Left ventricle myocardium superior (tissue), 1 donor: ENCODE results near the gene CRADD. TPM values are rescaled to one million over a fixed set of nuclear protein-coding genes. Genes with fewer than 3 reads are reported as not detected.

Experiments used
- ATAC-seq: fragments of 200-7000 bp; cut with Tn5 transposase; one replicate; pipeline ENCODE4 v1.9.1; 2020; ENCODE audit warnings: mild to moderate bottlenecking, moderate library complexity
- DNase-seq: peaks from one replicate; pipeline ENCODE4 v3.0.0-alpha.2; 2020
- intact Hi-C: fragments of 100-400 bp; cut with micrococcal nuclease; formaldehyde crosslinking; loops from one replicate; pipeline ENCODE4 v1.11.0; 2022
- total RNA-seq: library from RNA; stranded (reverse); fragmentation: NEBNext Ultra II Directional; extraction: Animal tissue kit (Norgen Biotek cat#: 25700); gene quantifications from one replicate; pipeline ENCODE4 v1.2.1, GENCODE V29; 2021
- donor health status: DM: no; HTN: yes; CAD: no; lungs with severe emphysema.

CRADD gene
- total RNA-seq, 1 donor from 2014 or later = 30.4 TPM

DNA sequence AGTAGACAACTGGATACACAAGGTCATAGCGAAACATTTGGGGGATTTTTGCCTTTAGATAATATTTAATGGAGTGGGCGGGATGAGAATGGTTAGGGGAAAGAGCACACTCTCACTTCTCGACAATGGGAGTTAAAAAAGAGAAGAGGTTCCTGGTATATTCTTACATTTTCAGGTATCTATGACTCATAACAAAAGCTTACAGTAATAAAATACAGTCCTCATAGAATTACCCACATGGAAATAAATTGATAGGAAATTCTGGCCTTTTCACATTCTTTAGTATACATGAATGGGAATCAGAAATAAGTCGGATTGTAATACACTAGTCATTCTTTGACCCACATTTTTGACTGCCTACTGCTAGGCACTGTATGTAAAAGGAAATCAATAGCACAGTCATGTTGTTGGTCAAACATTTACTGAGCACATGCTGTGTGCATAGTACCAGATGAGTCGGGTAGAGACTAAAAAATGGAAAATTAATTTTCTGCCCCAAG is 8.2 kb upstream of the CRADD start:
- DNase-seq = no peak
- intact Hi-C loops = no loop called here
- ATAC-seq = no peak

DNA sequence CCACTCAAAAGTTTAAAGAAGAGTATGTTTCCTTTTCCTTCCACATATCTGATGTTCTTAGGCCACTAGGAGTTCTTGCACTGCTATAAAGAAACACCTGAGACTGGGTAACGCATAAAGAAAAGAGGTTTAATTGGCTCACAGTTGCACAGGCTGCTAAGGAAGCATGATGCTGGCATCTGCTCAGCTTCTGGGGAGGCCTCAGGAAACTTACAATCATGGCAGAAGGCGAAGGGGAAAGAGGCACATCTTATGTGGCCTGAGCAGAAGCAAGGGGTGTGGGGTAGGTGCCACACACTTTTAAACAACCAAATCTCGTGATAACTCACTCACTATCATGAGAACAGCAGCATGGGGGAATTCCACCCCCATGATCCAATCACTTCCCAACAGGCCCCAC is 7.7 kb upstream of the CRADD start:
- ATAC-seq = no peak
- intact Hi-C loops = no loop called here
- no peak for DNase-seq

DNA sequence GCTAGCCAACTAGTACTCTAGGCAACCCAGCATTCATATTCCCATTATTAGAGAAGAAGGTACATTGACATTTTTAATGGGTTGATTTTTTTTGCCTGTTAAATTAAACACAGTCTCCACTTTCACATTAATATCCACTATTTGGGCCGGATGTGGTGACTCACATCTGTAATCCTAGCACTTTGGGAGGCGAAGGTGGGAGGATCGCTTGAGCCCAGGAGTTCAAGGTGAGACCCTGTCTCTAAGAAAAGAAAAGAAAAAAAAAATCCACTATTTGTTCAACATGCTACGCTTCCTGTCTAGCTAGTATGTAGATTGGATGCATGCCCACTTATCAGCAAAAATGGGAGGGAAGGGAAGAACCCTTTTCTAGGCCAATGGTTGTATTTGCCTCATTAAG is 7.1 kb upstream of the CRADD start:
- ATAC-seq = no peak

DNA sequence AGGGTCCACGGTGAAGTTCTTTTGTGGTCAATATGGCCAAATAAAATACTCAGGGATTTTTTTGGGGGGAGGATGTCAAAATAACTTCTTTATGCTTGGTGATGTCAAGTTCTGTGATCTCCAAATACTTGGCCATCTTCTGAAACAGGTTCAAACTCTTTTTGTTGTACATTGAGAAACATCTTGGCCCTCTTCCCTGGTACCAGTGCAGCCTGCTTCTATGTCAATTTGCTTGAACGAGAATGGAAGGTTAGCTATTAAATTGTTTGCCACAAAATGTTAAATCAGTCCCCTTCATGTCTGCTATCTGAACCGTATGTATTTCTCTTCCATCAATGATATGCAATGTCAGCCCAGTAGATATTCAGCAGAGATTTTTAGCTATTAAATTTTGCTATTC is 6.1 kb upstream of the CRADD start:
- ATAC-seq (no peak), DNase-seq (no peak)
- intact Hi-C loops = no loop called here

More for the DNA sequence above, 7.1 kb upstream of the CRADD start:
- no peak for DNase-seq
- intact Hi-C loops = no loop called here

DNA sequence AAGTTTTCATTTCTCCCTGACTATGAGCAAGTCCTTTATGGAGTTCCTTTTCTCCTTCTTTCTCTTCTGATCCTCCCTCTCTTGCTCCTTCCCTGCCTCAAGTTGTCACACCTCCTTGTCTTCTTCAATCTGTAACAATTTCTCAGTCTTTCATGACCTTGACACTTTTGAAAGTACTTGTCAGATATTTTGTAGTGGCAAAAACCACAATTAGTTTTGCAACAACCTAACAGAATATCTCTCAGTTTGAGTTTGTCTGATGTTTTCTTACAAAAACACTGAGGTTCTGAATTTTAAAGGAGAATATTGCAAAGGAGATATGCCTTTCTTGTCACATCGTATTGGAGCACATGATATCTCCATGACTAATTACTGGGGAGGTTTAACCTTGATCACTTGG is 4.1 kb upstream of the CRADD start:
- intact Hi-C loops = no loop called here
- DNase-seq (no peak), ATAC-seq (no peak)

DNA sequence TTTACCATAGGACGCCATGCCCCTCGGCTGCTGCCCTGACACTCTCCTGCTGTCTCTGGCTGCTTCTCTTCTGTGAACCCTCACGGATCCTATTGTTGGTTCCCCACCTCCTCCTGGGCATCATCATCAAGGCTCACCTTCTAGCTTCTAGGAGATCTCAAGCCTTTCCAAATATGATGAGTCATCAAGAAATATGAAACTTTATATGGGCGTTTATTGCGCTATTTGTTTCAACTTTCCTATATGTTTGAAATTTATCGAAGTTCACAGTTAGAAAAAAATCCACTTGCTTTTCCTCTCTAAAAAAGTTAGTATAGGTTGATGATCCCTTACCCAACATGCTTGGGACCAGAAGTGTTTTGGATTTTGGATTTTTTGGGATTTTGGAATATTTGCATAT is 2.8 kb upstream of the CRADD start:
- DNase-seq (no peak), ATAC-seq (no peak)
- intact Hi-C loops = no loop called here

DNA sequence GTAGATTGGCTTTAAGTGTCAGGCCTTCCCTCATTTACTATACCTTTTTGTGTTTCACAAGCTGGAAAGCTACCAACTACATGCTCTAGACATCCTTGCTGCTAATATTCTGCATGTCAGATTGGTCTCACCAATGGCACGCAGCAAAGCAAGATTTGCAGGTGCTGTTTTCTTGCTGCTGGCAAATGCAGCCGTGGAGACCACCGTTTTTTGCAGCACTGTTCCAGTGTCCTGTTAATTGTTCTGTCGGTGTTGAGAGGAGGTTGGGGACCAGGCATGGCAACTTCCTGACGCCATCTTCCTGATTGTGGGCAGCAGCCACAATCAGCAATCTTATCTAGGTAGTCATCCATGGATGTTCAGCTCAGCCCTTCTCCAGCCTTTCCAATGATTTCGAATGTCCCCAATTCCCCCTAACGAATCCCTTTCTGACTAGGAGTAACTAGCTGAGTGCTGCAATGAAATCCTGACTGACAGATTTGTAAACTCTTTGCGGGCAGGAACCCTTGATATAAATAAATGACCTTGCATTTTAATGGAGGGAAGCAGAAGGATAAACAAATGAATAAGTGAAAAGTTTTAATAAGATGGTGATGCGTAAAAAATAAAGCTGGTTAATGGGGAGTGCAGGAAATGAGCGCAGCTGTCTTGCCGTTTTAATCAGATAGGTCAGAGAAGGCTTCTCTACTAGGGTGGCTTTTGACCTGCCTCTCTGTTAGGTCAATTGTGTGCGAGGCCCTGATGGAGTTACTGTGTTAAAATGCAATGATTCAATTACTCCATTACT is 574 bp upstream of the CRADD start:
- DNase-seq = no peak
- no peak for ATAC-seq
- intact Hi-C loops = loop anchor here (5.0 kb wide), 1 partner anchor 84 kb away; no protein-coding TSS in a partner anchor

DNA sequence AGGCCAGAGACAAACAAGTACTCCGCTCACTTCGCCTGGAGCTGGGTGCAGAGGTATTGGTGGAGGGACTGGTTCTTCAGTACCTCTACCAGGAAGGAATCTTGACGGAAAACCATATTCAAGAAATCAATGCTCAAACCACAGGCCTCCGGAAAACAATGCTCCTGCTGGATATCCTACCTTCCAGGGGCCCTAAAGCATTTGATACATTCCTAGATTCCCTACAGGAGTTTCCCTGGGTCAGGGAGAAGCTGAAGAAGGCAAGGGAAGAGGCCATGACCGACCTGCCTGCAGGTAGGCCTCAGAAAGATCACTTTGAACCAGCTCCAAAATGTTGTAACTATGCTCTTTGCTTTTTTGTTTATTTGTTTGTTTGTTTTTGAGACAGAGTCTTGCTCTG is 1.6 kb downstream of the CRADD start:
- DNase-seq = no peak
- no peak for ATAC-seq
- intact Hi-C loops = loop anchor here (5.0 kb wide), 1 partner anchor 86 kb away; no protein-coding TSS in a partner anchor

DNA sequence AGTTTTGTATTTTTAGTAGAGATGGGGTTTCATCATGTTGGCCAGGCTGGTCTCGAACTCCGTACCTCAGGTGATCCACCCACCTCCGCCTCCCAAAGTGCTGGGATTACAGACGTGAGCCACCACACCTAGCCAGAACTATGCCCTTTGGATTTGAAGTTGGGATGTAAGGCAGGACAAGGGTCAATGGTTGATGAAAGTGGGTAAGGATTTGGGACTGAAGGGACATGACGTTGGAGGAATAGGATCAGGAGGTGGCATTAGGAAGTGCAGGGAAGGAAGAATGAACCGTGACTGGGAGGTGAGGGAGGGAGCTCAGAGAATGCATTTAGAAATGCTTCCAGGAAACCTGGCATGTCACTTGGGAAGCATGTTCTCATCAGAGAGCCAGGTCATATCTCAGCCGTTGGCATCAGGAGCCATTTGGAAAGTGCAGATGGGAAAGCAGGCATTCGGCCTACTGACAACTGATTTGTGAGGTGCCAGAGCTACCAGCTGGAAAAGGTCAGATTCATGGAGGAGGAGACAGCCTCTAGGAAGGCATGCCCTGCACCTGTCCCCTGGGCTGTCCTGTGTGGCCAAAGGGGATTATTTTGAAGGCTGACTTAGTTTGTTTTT is 2.2 kb downstream of the CRADD start:
- intact Hi-C loops = loop anchor here (5.0 kb wide), 1 partner anchor 87 kb away; no protein-coding TSS in a partner anchor
- ATAC-seq (peak; percentile 65), DNase-seq (peak; percentile 63)

DNA sequence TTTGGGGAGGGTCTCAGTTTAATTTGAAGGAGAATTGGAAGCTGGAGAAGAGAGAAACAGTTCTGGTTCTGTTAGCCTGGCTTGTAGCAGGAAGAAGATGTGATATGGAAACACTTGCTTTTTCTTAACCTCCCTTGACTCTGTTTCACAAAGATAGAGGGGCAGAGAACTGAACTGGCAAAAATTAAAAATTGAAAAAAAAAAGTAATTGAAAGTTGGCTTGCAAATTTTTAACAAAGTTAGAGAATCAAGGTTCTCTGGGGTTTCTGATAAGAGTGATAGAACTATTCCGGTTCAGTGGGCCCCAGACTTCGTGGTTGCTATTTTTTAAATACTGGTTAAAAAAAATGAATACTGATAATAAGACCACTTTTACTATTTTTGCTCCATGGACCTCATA is 2.8 kb downstream of the CRADD start:
- no peak for DNase-seq
- intact Hi-C loops = loop anchor here (2.0 kb wide), 1 partner anchor 63 kb away; no protein-coding TSS in a partner anchor
- ATAC-seq = no peak

DNA sequence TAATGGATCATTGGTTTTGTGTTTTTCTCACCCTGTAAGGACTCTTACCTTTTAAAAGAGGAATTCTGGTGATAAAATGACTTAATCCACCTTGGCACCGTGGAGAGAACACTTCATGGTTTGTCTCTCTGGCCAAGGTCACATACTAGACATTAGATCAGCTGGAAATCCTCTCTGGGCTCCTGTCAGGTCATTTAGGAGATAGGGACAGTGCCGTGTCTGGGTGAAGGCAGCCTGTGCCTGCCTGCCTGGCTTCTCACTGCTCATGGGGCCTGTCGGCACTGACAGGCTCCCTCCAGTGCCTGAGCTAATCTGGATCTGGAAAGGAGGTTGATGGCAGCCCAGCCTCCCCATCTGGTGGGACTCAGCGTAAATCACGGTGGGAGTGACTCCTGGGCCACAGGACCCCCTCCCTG is 5.7 kb downstream of the CRADD start:
- intact Hi-C loops = no loop called here
- DNase-seq (peak; percentile 73), ATAC-seq (peak; percentile 87)

DNA sequence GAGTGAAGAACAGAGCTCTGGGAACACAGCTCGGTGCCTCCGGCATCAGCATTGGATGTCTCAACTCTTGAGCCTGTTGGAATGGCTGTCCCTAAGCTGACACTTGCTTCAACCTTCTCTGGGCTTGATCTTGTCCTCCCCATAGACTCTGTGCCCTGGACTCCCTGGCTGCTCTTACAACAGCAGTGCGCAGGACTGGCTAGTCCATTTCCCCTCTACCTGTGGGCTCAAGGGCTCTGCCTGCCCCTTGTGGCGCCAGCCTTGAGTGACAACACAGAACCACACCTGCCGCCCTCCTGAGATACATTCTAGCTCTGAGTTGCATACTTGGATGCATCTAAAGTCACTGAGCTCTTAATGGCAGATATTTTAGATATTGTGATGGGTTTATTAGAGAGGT is 6.2 kb downstream of the CRADD start:
- peak; percentile 16 for ATAC-seq
- DNase-seq = no peak
- intact Hi-C loops = no loop called here

DNA sequence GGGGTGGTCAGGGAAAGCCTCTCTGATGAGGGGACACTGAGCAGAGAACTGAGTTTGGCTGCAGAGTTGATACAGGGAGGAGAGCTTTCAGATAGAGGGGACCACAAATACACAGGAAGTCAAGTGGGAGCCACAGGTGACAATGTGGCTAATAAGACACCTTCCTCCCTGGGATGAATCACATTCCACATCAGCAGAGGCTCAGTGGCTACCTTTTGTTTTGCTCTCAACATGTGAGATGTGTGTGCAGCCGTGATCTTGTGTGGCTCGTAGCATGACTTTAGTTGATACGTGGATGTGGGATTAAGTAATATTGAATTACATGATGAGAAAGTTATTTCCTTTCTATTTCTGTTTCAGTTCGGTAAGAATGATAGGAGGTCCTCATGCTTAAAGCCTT is 7.5 kb downstream of the CRADD start:
- intact Hi-C loops = no loop called here
- no peak for ATAC-seq
- no peak for DNase-seq

DNA sequence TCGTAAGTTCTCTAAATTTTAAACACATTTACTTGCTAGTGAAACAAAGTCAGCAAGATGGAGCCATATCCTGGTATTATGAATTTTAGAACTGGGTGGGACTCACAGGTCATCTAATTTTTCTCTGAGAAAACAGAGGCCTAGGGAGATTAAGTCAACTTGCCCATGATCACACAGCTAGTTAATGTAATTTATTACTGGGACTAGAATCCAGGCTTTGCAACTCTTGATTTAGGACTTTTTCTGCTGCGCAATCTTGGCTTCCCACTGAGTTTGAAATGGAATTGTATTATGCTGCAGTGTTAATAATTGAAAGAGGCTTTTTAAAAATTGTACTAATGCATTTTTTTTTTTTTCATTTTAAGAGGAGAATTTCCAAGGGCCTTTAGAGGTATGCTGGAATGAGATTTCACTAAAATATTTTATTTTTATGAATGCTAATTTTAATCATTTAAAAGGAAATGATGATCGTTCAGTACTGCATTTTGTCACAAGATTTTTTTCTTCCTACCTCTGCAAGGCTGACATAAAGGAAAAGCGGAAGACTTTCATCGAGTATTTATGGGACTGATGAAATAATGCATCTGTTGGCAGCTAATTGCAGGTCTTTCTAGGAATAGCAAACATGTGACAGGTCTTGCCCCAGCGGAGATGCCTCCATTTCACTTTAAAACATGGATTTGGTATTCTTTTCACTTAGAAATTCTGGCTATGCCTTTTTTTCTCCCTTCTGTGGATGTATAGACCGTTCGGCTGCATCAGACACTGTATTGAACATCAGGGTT is 9.6 kb downstream of the CRADD start:
- intact Hi-C loops = no loop called here
- ATAC-seq = no peak
- no peak for DNase-seq

DNA sequence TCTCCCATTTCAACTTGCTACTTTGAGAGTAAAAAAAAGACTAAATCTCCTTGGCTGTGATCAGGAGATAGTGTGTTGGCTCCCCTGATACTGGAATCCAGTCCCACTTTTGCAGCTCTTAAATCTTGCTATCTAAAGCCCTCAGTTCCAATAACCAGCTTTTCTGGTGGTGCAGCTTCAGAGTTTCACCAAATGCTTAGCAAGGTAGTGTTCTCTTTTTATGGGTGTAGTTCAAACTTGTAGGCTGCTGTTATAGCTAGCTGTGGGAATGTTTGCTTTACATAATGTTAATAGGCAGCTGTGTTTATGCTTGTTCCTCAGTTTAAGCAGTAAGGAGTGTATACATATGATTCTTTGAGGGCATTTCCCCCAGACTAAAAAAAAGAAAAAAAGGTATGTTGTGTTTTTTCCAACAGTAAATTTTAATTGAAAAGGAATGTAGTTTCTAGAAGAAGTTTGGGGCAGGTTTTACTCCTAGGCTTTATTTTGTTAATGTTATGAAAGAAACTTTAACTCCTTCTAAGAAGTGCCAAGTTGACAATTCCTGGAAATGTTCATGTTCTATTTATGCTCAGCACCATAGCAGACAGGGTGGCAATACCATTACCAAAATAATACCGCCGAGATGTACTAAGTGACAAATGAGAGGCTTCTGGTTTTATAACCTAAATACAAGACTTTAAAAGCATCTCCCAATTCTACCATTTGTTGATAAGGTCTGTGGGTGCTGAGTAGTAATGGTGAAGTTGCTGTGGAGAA is 12.1 kb downstream of the CRADD start:
- DNase-seq (no peak), ATAC-seq (no peak)
- intact Hi-C loops = no loop called here

DNA sequence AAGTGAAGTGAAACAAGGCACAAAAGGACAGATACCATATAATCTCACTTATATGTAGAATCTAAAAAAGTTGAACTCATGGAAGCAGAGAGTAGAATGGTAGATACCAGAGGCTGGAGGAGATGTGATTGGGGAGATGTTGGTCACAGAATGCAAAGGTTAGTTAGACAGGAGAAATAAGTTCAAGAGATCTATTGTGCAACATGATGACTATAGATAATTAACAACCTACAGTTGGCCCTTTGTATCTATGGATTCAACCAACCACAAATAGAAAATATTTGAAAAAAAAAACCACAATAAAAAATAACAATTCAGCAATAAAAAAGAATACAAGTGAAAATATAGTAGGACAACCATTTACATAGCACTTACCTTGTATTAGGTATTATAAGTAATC is 19.3 kb downstream of the CRADD start:
- DNase-seq (no peak), ATAC-seq (no peak)
- intact Hi-C loops = no loop called here

DNA sequence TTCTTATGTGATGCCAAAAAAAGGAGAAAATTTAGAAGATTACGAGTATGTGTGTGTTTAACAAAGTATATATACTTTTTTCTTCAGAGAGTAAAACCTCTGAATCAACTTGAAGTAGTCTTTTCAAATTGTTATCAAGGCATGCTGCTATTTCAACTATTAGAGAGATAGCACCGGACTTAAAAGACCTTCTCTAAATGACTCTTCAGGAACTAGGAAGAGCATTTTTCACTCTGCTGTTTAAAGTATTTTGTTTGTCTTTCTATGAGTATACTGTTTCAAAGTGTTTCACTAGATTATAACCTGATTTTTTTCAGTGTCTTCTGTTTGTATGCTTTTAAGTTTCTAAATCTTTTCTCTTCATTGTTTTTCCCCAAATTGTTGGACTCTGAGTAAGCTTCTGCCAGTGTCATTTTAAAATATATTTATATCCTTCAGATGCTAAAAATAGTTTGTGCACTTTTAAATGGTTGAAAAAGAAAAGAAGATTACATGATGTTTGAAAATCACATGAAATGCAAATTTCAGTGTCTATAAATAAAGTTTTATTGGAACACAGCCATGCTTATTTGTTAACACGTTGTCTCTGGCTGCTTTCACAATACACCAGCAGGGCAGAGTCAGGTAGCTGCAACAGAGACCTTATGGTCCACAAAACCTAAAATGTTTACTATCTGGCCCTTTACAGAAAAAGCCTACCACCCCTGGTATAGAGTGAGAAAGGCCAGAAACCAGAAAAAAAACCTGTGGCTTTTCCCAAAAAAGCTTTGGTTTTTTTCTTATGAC is 21.3 kb downstream of the CRADD start:
- ATAC-seq = peak; percentile 35
- no peak for DNase-seq
- intact Hi-C loops = no loop called here
